HG03175 (cell line): ENCODE data around the gene CKLF.

ENCODE experiments used
- ATAC-seq: cut with Tn5 transposase; IDR thresholded peaks from one replicate; pipeline ENCODE4 v1.9.1; 2021; ENCODE audit warnings: mild to moderate bottlenecking, moderate library complexity; ENCODE audit not compliant: unreplicated experiment

CKLF gene

DNA sequence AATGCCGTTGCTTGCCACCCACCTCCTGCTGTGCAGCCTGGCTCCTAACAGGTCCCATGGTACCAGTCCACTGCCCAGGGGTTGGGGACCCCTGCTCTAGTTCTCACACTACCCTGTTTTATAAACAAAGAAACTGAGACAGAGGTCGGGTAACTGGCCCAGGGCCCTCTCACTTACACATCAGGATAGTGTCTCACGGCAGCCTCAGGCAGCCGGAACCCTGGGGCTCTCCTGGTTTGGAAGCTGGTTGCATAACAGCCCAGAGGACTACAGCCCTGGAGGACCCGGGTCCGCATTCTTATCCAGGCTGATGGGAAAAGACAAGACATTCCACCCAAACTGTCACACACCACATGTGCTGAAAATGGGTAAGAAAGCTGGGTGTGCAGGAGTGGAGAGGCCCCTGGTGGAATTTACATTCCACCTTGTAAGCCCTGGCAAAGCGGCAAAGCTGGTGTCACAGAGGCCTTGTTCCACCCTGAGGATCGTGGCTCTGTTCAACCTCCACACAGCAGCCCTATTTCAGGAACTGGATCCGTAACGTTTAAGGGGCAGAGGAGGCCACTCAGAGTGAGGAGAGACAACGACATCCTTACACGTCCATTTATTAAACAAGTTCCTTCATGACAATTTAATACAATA, 61.9 kb downstream of the CKLF start:
- ATAC-seq, result no peak
